Measurements from ENCODE around the gene RETREG2.

- TF ChIP-seq CTCF (IDR thresholded peaks at IDR 0.05) (no peak), POLR2A (IDR thresholded peaks at IDR 0.05) (no peak)
These were observed 2.6 kb upstream of the RETREG2 start for GRCh38 chr2:219175486-219175885.

Data from uterus (tissue), 2 donors.